GM06990 (cell line): ENCODE data around the gene TMC1.

Source experiments
- DNase-seq: peaks from one replicate; pipeline ENCODE4 v3.0.0-alpha.2; 2011; ENCODE audit not compliant: insufficient read length; ENCODE audit errors: extremely low read depth
- H3K27me3 ChIP-seq: replicated peaks from 2 replicates; pipeline ENCODE4 v1.6.0; 2011; ENCODE audit warnings: low read length; ENCODE audit not compliant: control insufficient read depth, insufficient read depth
- H3K36me3 ChIP-seq: 2 replicates; pipeline ENCODE4 v1.5.1; 2011; ENCODE audit warnings: low read length; ENCODE audit not compliant: control insufficient read depth, insufficient read depth
- H3K4me3 ChIP-seq: replicated peaks from 2 replicates; pipeline ENCODE4 v1.5.1; 2011; ENCODE audit warnings: low read depth, mild to moderate bottlenecking, control low read depth, low read length
- TF ChIP-seq, protein P1 (sequence below): IDR thresholded peaks from 2 replicates; pipeline ENCODE4 v1.5.1; 2011; ENCODE audit warnings: low read length, control low read depth, mild to moderate bottlenecking, inconsistent platforms; ENCODE audit not compliant: insufficient read depth, poor library complexity, severe bottlenecking

TMC1 gene

DNA sequence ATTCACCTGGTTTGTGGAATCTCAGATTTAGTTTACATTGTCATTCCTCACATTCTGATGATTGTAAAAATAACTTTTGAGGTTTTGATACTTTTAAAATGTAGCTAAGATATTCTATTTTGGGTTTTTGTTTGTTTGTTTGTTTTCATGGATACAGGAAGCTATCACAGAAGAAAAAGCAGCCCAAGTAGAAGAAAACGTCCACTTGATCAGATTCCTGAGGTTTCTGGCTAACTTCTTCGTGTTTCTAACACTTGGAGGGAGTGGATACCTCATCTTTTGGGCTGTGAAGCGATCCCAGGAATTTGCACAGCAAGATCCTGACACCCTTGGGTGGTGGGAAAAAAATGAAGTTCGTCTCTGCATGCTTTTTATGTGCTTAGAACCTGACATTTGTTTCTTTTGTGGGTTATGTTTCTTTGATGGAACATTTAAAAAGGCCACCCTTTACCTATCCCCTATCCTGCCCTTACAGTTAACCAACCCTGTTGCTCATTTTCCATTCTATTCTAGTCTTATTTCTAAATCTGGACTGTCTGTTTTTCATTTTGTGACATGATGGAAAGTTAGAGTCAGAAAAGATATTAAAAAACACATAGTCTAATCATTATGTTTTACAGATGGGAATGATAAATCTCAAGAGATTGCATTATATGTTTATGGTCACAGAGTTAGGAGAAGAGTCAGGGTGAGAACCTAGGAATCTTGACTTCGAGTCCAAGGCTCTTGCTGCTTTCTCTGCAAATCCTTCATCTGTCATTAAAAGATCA is 267.7 kb downstream of the TMC1 start:
- Histone ChIP-seq H3K36me3 (no peaks in the 10 kb centered on the region), H3K27me3 (no peaks in the 10 kb centered on the region), H3K4me3 (no peak overlapping the region)
- DNase-seq: no peak
- TF ChIP-seq, protein P1, sequence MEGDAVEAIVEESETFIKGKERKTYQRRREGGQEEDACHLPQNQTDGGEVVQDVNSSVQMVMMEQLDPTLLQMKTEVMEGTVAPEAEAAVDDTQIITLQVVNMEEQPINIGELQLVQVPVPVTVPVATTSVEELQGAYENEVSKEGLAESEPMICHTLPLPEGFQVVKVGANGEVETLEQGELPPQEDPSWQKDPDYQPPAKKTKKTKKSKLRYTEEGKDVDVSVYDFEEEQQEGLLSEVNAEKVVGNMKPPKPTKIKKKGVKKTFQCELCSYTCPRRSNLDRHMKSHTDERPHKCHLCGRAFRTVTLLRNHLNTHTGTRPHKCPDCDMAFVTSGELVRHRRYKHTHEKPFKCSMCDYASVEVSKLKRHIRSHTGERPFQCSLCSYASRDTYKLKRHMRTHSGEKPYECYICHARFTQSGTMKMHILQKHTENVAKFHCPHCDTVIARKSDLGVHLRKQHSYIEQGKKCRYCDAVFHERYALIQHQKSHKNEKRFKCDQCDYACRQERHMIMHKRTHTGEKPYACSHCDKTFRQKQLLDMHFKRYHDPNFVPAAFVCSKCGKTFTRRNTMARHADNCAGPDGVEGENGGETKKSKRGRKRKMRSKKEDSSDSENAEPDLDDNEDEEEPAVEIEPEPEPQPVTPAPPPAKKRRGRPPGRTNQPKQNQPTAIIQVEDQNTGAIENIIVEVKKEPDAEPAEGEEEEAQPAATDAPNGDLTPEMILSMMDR: no peak

- TF ChIP-seq, protein P1: no peak
- DNase-seq: no peak
- no peaks in the 10 kb centered on the region for H3K36me3 ChIP-seq
- no peak overlapping the region for H3K4me3 ChIP-seq
- H3K27me3 ChIP-seq: no peaks in the 10 kb centered on the region
Measured at GRCh38 chr9:72789885-72790284, 268.5 kb downstream of the TMC1 start.

GRCh38 chr9:72790989-72791388 is 269.6 kb downstream of the TMC1 start:
- Histone ChIP-seq H3K36me3 (no peaks in the 10 kb centered on the region), H3K27me3 (no peaks in the 10 kb centered on the region), H3K4me3 (no peak overlapping the region)
- no peak for DNase-seq
- TF ChIP-seq, protein P1: no peak

DNA sequence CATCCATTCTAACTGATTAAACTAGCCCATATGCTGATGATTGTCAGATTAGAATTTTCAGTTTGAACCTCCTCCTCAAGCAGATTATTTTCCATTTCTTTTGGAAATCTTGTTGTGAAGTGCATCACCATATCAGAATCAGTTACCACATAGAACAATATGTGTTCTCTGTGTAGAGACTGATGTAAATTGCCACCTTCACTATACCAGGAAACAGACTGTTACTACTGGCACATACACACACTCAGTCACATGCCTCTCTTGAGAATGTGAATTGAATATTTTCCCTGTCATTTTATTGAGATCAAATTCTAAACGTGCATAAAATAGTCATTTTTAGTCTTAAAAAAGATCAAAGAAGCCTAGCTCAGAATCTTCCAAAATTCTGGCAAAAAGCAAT is 270.0 kb downstream of the TMC1 start:
- H3K4me3 ChIP-seq: no peak overlapping the region

GRCh38 chr9:72794946-72795345 is 273.5 kb downstream of the TMC1 start:
- no peak for DNase-seq
- no peak overlapping the region for H3K4me3 ChIP-seq
- TF ChIP-seq, protein P1: no peak

More for the DNA sequence above, 270.0 kb downstream of the TMC1 start:
- DNase-seq: no peak
- no peaks in the 10 kb centered on the region for H3K36me3 ChIP-seq
- TF ChIP-seq, protein P1: no peak
- H3K27me3 ChIP-seq: no peaks in the 10 kb centered on the region

More at GRCh38 chr9:72794946-72795345, 273.5 kb downstream of the TMC1 start:
- Histone ChIP-seq H3K36me3 (no peaks in the 10 kb centered on the region), H3K27me3 (no peaks in the 10 kb centered on the region)
